ENCODE measurements around the gene RTP3.

RTP3 gene

DNA sequence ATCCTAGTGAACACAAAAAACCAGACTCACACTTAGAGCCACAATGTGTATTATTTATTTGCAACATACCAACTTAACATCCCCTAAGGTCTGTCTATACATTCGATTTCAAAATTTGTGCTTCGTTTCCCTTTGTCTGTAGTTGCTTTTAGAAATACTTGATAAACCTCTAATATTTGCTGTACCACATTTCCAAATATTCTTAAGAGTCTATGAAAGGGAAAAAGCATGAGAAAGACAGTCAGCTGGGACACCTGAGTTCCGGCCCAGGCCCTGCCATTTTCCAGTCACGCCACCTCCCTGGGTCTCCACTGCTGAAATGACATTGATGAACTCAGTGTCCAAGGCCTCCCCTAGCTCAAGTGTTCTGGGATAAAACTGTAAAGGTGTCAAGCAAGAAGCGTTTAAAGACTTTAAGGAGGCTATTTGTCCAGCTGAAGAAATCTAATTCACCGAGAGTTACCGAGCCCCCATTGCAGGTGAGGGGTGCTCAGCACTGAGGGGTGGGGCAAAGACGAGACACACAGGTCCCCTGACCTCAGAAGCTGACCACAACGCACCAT, 41.7 kb downstream of the RTP3 start:
- Histone ChIP-seq H3K27me3 (replicated peaks; ENCODE audit: insufficient read depth, low read length) (no peaks in the 10 kb centered on the region), H3K4me3 (ENCODE audit: low read length) (peak overlapping the region; percentile 43), H3K36me3 (replicated peaks; ENCODE audit: insufficient read depth, low read length) (no peaks in the 10 kb centered on the region), H3K79me2 (ENCODE audit: low read length) (no peaks in the 10 kb centered on the region), H3K9ac (ENCODE audit: low read length) (peak overlapping the region; percentile 89), H3F3A (ENCODE audit: insufficient read depth, low read length) (peaks cover 31% of the 10 kb centered on the region), H3K4me1 (ENCODE audit: low read length) (peaks cover 53% of the 10 kb centered on the region), H3K9me2 (replicated peaks; ENCODE audit: insufficient read depth, low read length) (no peaks in the 10 kb centered on the region), H4K20me1 (ENCODE audit: insufficient read depth, low read length) (no peaks in the 10 kb centered on the region), H3K4me2 (ENCODE audit: low read depth, low read length) (peak overlapping the region; percentile 77), H3K27ac (ENCODE audit: low read length) (peak overlapping the region; percentile 98), H3K9me3 (replicated peaks; ENCODE audit: insufficient read depth, low read length) (no peaks in the 10 kb centered on the region), H2AFZ (ENCODE audit: low read length) (peak overlapping the region; percentile 92)
- TF ChIP-seq EZH2phosphoT487 (IDR thresholded peaks at IDR 0.05; ENCODE audit: low read length) (no peak), EZH2 (optimal IDR thresholded peaks at IDR 0.05; ENCODE audit: low read depth, low read length) (no peak), CTCF (IDR thresholded peaks at IDR 0.05; ENCODE audit: low read length) (no peak)
- DNase-seq: peak; percentile 66

GRCh38 chr3:46540550-46540949, 42.8 kb downstream of the RTP3 start:
- Histone ChIP-seq H3K9ac (ENCODE audit: low read length) (no peak overlapping the region), H3K4me2 (ENCODE audit: low read depth, low read length) (no peak overlapping the region; the same call in 1 of the 2 replicates), H3K27me3 (replicated peaks; ENCODE audit: insufficient read depth, low read length) (no peaks in the 10 kb centered on the region), H3K9me2 (replicated peaks; ENCODE audit: insufficient read depth, low read length) (no peaks in the 10 kb centered on the region), H3K79me2 (ENCODE audit: low read length) (no peaks in the 10 kb centered on the region), H3K36me3 (replicated peaks; ENCODE audit: insufficient read depth, low read length) (no peaks in the 10 kb centered on the region), H2AFZ (ENCODE audit: low read length) (no peak overlapping the region), H3K4me1 (ENCODE audit: low read length) (peaks cover 59% of the 10 kb centered on the region), H3K27ac (ENCODE audit: low read length) (peak overlapping the region; percentile 98), H3K4me3 (ENCODE audit: low read length) (no peak overlapping the region), H4K20me1 (ENCODE audit: insufficient read depth, low read length) (no peaks in the 10 kb centered on the region), H3F3A (ENCODE audit: insufficient read depth, low read length) (peaks cover 31% of the 10 kb centered on the region), H3K9me3 (replicated peaks; ENCODE audit: insufficient read depth, low read length) (no peaks in the 10 kb centered on the region)
- no peak for TF ChIP-seq CTCF (IDR thresholded peaks at IDR 0.05; ENCODE audit: low read length)
- no peak for TF ChIP-seq EZH2phosphoT487 (IDR thresholded peaks at IDR 0.05; ENCODE audit: low read length)
- TF ChIP-seq EZH2 (optimal IDR thresholded peaks at IDR 0.05; ENCODE audit: low read depth, low read length): no peak
- DNase-seq: no peak

GRCh38 chr3:46541835-46542234, 44.1 kb downstream of the RTP3 start:
- Histone ChIP-seq H3K9ac (ENCODE audit: low read length) (no peak overlapping the region), H3K9me3 (replicated peaks; ENCODE audit: insufficient read depth, low read length) (no peaks in the 10 kb centered on the region), H3K4me3 (ENCODE audit: low read length) (no peak overlapping the region), H3K27ac (ENCODE audit: low read length) (peak overlapping the region; percentile 11; the same call in 1 of the 2 replicates), H3K79me2 (ENCODE audit: low read length) (no peaks in the 10 kb centered on the region), H3K27me3 (replicated peaks; ENCODE audit: insufficient read depth, low read length) (no peaks in the 10 kb centered on the region), H3K4me1 (ENCODE audit: low read length) (peaks cover 65% of the 10 kb centered on the region), H3K36me3 (replicated peaks; ENCODE audit: insufficient read depth, low read length) (no peaks in the 10 kb centered on the region), H3F3A (ENCODE audit: insufficient read depth, low read length) (peaks cover 40% of the 10 kb centered on the region), H4K20me1 (ENCODE audit: insufficient read depth, low read length) (no peaks in the 10 kb centered on the region), H3K4me2 (ENCODE audit: low read depth, low read length) (no peak overlapping the region), H3K9me2 (replicated peaks; ENCODE audit: insufficient read depth, low read length) (no peaks in the 10 kb centered on the region), H2AFZ (ENCODE audit: low read length) (peak overlapping the region; percentile 20; the same call in 1 of the 2 replicates)
- DNase-seq: no peak
- TF ChIP-seq CTCF (IDR thresholded peaks at IDR 0.05; ENCODE audit: low read length) (no peak), EZH2phosphoT487 (IDR thresholded peaks at IDR 0.05; ENCODE audit: low read length) (no peak)

All from MM.1S (cell line).